ENCODE data around the gene PFDN4.

DNA sequence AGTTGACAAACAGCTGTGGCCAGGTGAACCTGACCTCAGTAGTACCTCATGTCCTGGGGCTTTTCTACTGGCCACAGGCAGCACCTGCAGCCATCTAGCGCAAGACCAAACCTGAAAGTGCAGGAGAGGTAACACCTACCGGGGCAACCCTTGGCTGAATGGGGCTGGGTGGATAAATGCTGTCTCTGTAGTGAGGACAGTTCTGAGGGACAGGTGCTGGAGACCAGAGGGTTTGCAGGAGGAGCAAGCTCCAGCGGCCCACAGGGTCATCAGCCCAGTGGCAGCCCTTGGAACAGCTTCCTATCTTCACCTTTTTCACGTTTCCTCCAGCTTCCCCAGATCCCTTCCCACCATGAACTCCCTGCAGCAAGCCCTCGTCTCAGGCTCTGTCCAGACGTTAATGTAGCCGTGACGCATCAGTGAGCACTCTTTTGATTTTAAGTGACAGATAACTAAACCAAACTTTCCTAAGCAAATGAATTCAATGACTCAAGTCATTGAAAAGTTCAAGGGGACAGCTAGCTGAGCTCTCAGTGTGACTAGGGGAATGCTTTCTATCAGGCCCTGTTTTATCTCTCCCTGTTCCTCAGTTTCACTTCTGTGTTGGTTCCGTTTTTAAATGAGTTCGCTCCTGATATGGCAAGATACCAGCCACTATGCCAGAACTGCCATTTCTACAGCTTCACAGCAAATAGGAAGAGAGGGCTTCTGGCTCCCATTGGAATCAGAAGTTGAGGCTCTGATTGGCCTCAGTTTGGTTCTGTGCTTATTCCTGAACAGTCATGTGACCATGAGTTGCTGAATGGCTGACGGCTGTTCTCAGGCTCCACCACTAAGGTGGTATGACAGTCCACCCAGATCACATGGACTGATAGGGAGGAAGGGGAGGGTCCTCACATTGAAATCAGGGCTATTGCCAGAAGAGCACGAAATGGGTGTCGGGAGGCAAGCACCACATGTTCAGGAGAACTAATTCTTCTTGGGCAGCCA lies 12.1 kb upstream of the PFDN4 start:
- TF ChIP-seq, protein P1, sequence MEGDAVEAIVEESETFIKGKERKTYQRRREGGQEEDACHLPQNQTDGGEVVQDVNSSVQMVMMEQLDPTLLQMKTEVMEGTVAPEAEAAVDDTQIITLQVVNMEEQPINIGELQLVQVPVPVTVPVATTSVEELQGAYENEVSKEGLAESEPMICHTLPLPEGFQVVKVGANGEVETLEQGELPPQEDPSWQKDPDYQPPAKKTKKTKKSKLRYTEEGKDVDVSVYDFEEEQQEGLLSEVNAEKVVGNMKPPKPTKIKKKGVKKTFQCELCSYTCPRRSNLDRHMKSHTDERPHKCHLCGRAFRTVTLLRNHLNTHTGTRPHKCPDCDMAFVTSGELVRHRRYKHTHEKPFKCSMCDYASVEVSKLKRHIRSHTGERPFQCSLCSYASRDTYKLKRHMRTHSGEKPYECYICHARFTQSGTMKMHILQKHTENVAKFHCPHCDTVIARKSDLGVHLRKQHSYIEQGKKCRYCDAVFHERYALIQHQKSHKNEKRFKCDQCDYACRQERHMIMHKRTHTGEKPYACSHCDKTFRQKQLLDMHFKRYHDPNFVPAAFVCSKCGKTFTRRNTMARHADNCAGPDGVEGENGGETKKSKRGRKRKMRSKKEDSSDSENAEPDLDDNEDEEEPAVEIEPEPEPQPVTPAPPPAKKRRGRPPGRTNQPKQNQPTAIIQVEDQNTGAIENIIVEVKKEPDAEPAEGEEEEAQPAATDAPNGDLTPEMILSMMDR (IDR thresholded peaks at IDR 0.05; ENCODE audit: borderline replicate concordance, extremely low read depth, low read length, poor library complexity, severe bottlenecking): no peak
- no peak for TF ChIP-seq EZH2 (IDR thresholded peaks at IDR 0.05; ENCODE audit: borderline replicate concordance, low read depth, low read length, severe bottlenecking)
